ENCODE results near the gene EPS8L3.

EPS8L3 gene

GRCh38 chr1:109730666-109731065, 33.1 kb downstream of the EPS8L3 start:
- no peak for TF ChIP-seq EZH2phosphoT487 (IDR thresholded peaks at IDR 0.05; ENCODE audit: low read length)
- TF ChIP-seq EZH2 (optimal IDR thresholded peaks at IDR 0.05; ENCODE audit: low read depth, low read length), result no peak
- no peak for TF ChIP-seq CTCF (IDR thresholded peaks at IDR 0.05; ENCODE audit: low read length)
- Histone ChIP-seq H3K9me3 (replicated peaks; ENCODE audit: insufficient read depth, low read length) (no peaks in the 10 kb centered on the region), H3K27me3 (replicated peaks; ENCODE audit: insufficient read depth, low read length) (no peaks in the 10 kb centered on the region), H2AFZ (ENCODE audit: low read length) (no peak overlapping the region), H3F3A (ENCODE audit: insufficient read depth, low read length) (no peaks in the 10 kb centered on the region), H3K27ac (ENCODE audit: low read length) (no peak overlapping the region), H3K9me2 (replicated peaks; ENCODE audit: insufficient read depth, low read length) (no peaks in the 10 kb centered on the region), H3K9ac (ENCODE audit: low read length) (no peak overlapping the region), H3K79me2 (ENCODE audit: low read length) (no peaks in the 10 kb centered on the region), H3K4me1 (ENCODE audit: low read length) (no peaks in the 10 kb centered on the region), H3K4me3 (ENCODE audit: low read length) (no peak overlapping the region), H4K20me1 (ENCODE audit: insufficient read depth, low read length) (no peaks in the 10 kb centered on the region), H3K4me2 (ENCODE audit: low read depth, low read length) (no peak overlapping the region), H3K36me3 (replicated peaks; ENCODE audit: insufficient read depth, low read length) (no peaks in the 10 kb centered on the region)
- DNase-seq, result no peak

GRCh38 chr1:109728870-109729269, 34.9 kb downstream of the EPS8L3 start:
- H3K9ac ChIP-seq (ENCODE audit: low read length), result no peak overlapping the region
- no peaks in the 10 kb centered on the region for H3K27me3 ChIP-seq (replicated peaks; ENCODE audit: insufficient read depth, low read length)
- no peak overlapping the region for H3K4me2 ChIP-seq (ENCODE audit: low read depth, low read length)
- no peaks in the 10 kb centered on the region for H3K9me3 ChIP-seq (replicated peaks; ENCODE audit: insufficient read depth, low read length)
- no peak for DNase-seq
- H3F3A ChIP-seq (ENCODE audit: insufficient read depth, low read length), result no peaks in the 10 kb centered on the region
- H3K4me1 ChIP-seq (ENCODE audit: low read length), result no peaks in the 10 kb centered on the region
- no peak overlapping the region for H3K4me3 ChIP-seq (ENCODE audit: low read length)
- TF ChIP-seq EZH2 (optimal IDR thresholded peaks at IDR 0.05; ENCODE audit: low read depth, low read length), result no peak
- no peak for TF ChIP-seq CTCF (IDR thresholded peaks at IDR 0.05; ENCODE audit: low read length)
- TF ChIP-seq EZH2phosphoT487 (IDR thresholded peaks at IDR 0.05; ENCODE audit: low read length), result no peak
- H3K79me2 ChIP-seq (ENCODE audit: low read length), result no peaks in the 10 kb centered on the region
- no peak overlapping the region for H2AFZ ChIP-seq (ENCODE audit: low read length)
- H3K9me2 ChIP-seq (replicated peaks; ENCODE audit: insufficient read depth, low read length), result no peaks in the 10 kb centered on the region
- H4K20me1 ChIP-seq (ENCODE audit: insufficient read depth, low read length), result no peaks in the 10 kb centered on the region
- no peak overlapping the region for H3K27ac ChIP-seq (ENCODE audit: low read length)
- no peaks in the 10 kb centered on the region for H3K36me3 ChIP-seq (replicated peaks; ENCODE audit: insufficient read depth, low read length)

DNA sequence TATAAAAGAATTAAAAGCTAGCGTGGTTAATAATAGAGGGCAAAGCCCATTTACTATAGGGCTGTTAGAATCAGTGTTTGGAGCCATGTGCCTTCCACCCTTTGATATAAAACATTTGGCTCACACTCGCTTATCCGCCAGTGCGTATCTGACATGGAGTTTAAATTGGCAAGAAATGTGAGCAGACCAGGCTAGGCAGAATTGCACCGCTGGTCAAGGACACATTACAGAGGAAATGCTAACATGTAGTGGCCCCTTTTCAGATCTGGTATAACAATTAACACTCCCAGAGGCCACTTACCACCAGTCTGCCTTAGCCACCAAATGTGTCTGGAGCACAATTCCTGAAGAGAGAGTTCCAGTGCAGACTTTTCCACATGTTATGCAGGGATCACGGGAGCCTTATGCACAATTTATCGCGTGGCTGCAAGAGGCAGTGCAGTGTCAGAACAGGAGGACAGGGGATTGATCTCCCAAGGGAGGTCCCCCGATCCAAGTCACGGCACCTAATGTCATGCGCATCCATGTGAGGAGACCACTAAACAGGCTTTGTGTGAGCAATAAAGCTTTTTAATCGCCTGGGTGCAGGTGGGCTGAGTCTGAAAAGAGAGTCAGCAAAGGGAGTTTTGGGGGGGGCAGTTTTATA, 36.9 kb downstream of the EPS8L3 start:
- H4K20me1 ChIP-seq (ENCODE audit: insufficient read depth, low read length), result no peaks in the 10 kb centered on the region
- no peak overlapping the region for H3K9ac ChIP-seq (ENCODE audit: low read length)
- H3K4me3 ChIP-seq (ENCODE audit: low read length), result no peak overlapping the region
- no peak overlapping the region for H3K27ac ChIP-seq (ENCODE audit: low read length)
- no peaks in the 10 kb centered on the region for H3F3A ChIP-seq (ENCODE audit: insufficient read depth, low read length)
- H3K9me2 ChIP-seq (replicated peaks; ENCODE audit: insufficient read depth, low read length), result no peaks in the 10 kb centered on the region
- no peaks in the 10 kb centered on the region for H3K9me3 ChIP-seq (replicated peaks; ENCODE audit: insufficient read depth, low read length)
- no peak for DNase-seq
- H3K4me2 ChIP-seq (ENCODE audit: low read depth, low read length), result no peak overlapping the region
- no peaks in the 10 kb centered on the region for H3K27me3 ChIP-seq (replicated peaks; ENCODE audit: insufficient read depth, low read length)
- H3K79me2 ChIP-seq (ENCODE audit: low read length), result no peaks in the 10 kb centered on the region
- no peak overlapping the region for H2AFZ ChIP-seq (ENCODE audit: low read length)
- TF ChIP-seq EZH2phosphoT487 (IDR thresholded peaks at IDR 0.05; ENCODE audit: low read length) (no peak), CTCF (IDR thresholded peaks at IDR 0.05; ENCODE audit: low read length) (no peak), EZH2 (optimal IDR thresholded peaks at IDR 0.05; ENCODE audit: low read depth, low read length) (no peak)
- no peaks in the 10 kb centered on the region for H3K36me3 ChIP-seq (replicated peaks; ENCODE audit: insufficient read depth, low read length)
- no peaks in the 10 kb centered on the region for H3K4me1 ChIP-seq (ENCODE audit: low read length)

All from MM.1S (cell line).